SK-N-SH (cell line): Measurements from ENCODE around the gene SAT1. TPM values are rescaled to one million over a fixed set of nuclear protein-coding genes. Genes with fewer than 3 reads are reported as not detected.

Experiments used
- CTCF ChIA-PET: fragments of 300-600, 350-600 bp; formaldehyde crosslinking; extraction: SDS; loops from one replicate; lab custom pipeline; 2021; lab: Yijun Ruan, JAX
- POLR2A ChIA-PET: fragments of 350-600 bp; sonication (Branson Sonifier 250); formaldehyde crosslinking; extraction: SDS; loops from one replicate; lab custom pipeline; 2020; ENCODE audit warnings: antibody characterized with exemption, inconsistent platforms; lab: Yijun Ruan, JAX
- DNase-seq: peaks from one replicate; pipeline ENCODE4 v3.0.0; 2012
- H2AFZ ChIP-seq: fragments of 200-600 bp; sonication (generic); 2 replicates; pipeline ENCODE4 v1.8.1; 2016; ENCODE audit warnings: antibody characterized with exemption, mild to moderate bottlenecking, low read depth
- H3F3A ChIP-seq: fragments of 200-600 bp; sonication (generic); replicated peaks from 2 replicates; pipeline ENCODE3; 2016; ENCODE audit warnings: antibody characterized with exemption, mild to moderate bottlenecking; ENCODE audit not compliant: insufficient read depth
- H3K27ac ChIP-seq, 2 experiments: fragments of 200-500 bp in 1 of 2; fragments of 200-600 bp in 1 of 2; sonication (Bioruptor generic) in 1 of 2; sonication (generic), shearing (Covaris generic) in 1 of 2; 2 replicates each; pipeline versions ENCODE4 v1.5.1 to v1.6.1; 2014 to 2016; ENCODE audit warnings: low read depth in 2 of 2, inconsistent platforms in 1 of 2, low read length in 1 of 2, mild to moderate bottlenecking in 1 of 2, mixed read lengths in 1 of 2
- H3K27me3 ChIP-seq: fragments of 200-600 bp; sonication (generic), shearing (Covaris generic); 2 replicates; pipeline ENCODE4 v1.6.1; 2016; ENCODE audit warnings: mixed run types; ENCODE audit not compliant: insufficient read depth
- H3K36me3 ChIP-seq, 2 experiments: fragments of 200-500 bp in 1 of 2; fragments of 200-600 bp in 1 of 2; sonication (Bioruptor generic) in 1 of 2; sonication (generic) in 1 of 2; replicated peaks in 1 of 2; 2 replicates each; pipeline versions ENCODE3 to v1.5.1; 2014 to 2016; ENCODE audit warnings: low read length in 1 of 2, mild to moderate bottlenecking in 1 of 2; ENCODE audit not compliant: insufficient read depth in 2 of 2, control insufficient read depth in 1 of 2
- H3K4me1 ChIP-seq, 2 experiments: fragments of 200-500 bp in 1 of 2; fragments of 200-600 bp in 1 of 2; sonication (Bioruptor generic) in 1 of 2; sonication (generic), shearing (Covaris generic) in 1 of 2; 2 replicates each; pipeline versions ENCODE4 v1.5.1 to v1.6.1; 2014 to 2016; ENCODE audit warnings: low read depth in 1 of 2, low read length in 1 of 2, mixed run types in 1 of 2; ENCODE audit not compliant: insufficient read depth in 2 of 2, control insufficient read depth in 1 of 2
- H3K4me2 ChIP-seq: fragments of 200-600 bp; sonication (generic), shearing (Covaris generic); 2 replicates; pipeline ENCODE4 v1.6.1; 2017; ENCODE audit warnings: mixed run types
- H3K4me3 ChIP-seq, 2 experiments: fragments of 200-500 bp in 1 of 2; fragments of 200-600 bp in 1 of 2; sonication (Bioruptor generic) in 1 of 2; sonication (generic), shearing (Covaris generic) in 1 of 2; 2 replicates each; pipeline versions ENCODE4 v1.5.1 to v1.8.1; 2014 to 2016; ENCODE audit warnings: low read depth in 2 of 2, inconsistent platforms in 1 of 2, low read length in 1 of 2, mild to moderate bottlenecking in 1 of 2, mixed read lengths in 1 of 2, moderate library complexity in 1 of 2
- H3K79me2 ChIP-seq: fragments of 200-600 bp; sonication (generic); 2 replicates; pipeline ENCODE4 v1.8.1; 2017; ENCODE audit warnings: mild to moderate bottlenecking; ENCODE audit not compliant: insufficient read depth
- H3K9ac ChIP-seq: fragments of 200-600 bp; sonication (generic); 2 replicates; pipeline ENCODE4 v1.6.1; 2017; ENCODE audit warnings: mixed run types
- H3K9me2 ChIP-seq: fragments of 200-600 bp; sonication (generic); 2 replicates; pipeline ENCODE4 v1.6.1; 2017; ENCODE audit warnings: mixed run types
- H3K9me3 ChIP-seq: fragments of 200-600 bp; sonication (generic); 2 replicates; pipeline ENCODE4 v1.6.1; 2017; ENCODE audit warnings: mixed run types, mild to moderate bottlenecking, moderate library complexity
- H4K20me1 ChIP-seq: fragments of 200-600 bp; sonication (generic); 2 replicates; pipeline ENCODE4 v1.6.1; 2017; ENCODE audit warnings: mild to moderate bottlenecking, mixed run types; ENCODE audit not compliant: insufficient read depth
- EZH2phosphoT487 ChIP-seq: fragments of 200-600 bp; sonication (generic); IDR thresholded peaks from 2 replicates; pipeline ENCODE4 v1.6.1; 2017; ENCODE audit warnings: low read depth, mixed run types, mild to moderate bottlenecking, antibody characterized with exemption, moderate library complexity, borderline replicate concordance
- FOXJ3 ChIP-seq: sonication (generic); formaldehyde crosslinking; IDR thresholded peaks from 2 replicates; pipeline ENCODE4 v1.5.1; 2020; ENCODE audit warnings: mild to moderate bottlenecking, missing genetic modification reagents
- FOXM1 ChIP-seq: IDR thresholded peaks from 2 replicates; pipeline ENCODE4 v1.4.0; 2012; ENCODE audit warnings: low read depth, mild to moderate bottlenecking
- GATA2 ChIP-seq: sonication (generic); formaldehyde crosslinking; IDR thresholded peaks from 2 replicates; pipeline ENCODE4 v1.5.0; 2020; ENCODE audit warnings: mild to moderate bottlenecking, missing genetic modification reagents
- JUND ChIP-seq: IDR thresholded peaks from 2 replicates; pipeline ENCODE4 v1.4.0; 2012
- MEF2A ChIP-seq: IDR thresholded peaks from 2 replicates; pipeline ENCODE4 v1.4.0; 2012; ENCODE audit warnings: low read depth, borderline replicate concordance
- PBX3 ChIP-seq: IDR thresholded peaks from 2 replicates; pipeline ENCODE4; 2012
- POLR2AphosphoS5 ChIP-seq: IDR thresholded peaks from 2 replicates; pipeline ENCODE4 v1.6.1; 2012; ENCODE audit warnings: low read depth, low read length
- REST ChIP-seq: IDR thresholded peaks from 2 replicates; pipeline ENCODE4 v1.6.1; 2012; ENCODE audit warnings: mild to moderate bottlenecking, low read depth, low read length, moderate library complexity
- RXRA ChIP-seq: IDR thresholded peaks from 2 replicates; pipeline ENCODE4 v1.4.0; 2012; ENCODE audit warnings: low read depth, mild to moderate bottlenecking, borderline replicate concordance
- TAF1 ChIP-seq: IDR thresholded peaks from 2 replicates; pipeline ENCODE4 v1.6.1; 2012; ENCODE audit warnings: low read depth, mild to moderate bottlenecking, low read length, moderate library complexity, borderline replicate concordance
- USF1 ChIP-seq: IDR thresholded peaks from 2 replicates; pipeline ENCODE4 v1.4.0; 2012; ENCODE audit warnings: low read depth, borderline replicate concordance
- YY1 ChIP-seq: IDR thresholded peaks from 2 replicates; pipeline ENCODE4 v1.4.0; 2012; ENCODE audit warnings: low read depth, mild to moderate bottlenecking
- WGBS: methylation state at CpG from one replicate; pipeline ENCODE4 v1.1.6; 2017; ENCODE audit warnings: low lambda C conversion rate; 5-methylcytosine and 5-hydroxymethylcytosine counted together
- polyA plus RNA-seq, 3 experiments: library from polyadenylated mRNA; depleted of rRNA; stranded (reverse); fragments of >200 nt; gene quantifications; 2 replicates each; pipeline ENCODE4 v1.2.3, GENCODE V29; 2012
- TF ChIP-seq, protein P1 (sequence below): IDR thresholded peaks from 2 replicates; pipeline ENCODE4 v1.4.0; 2012; ENCODE audit warnings: low read depth, borderline replicate concordance
- TF ChIP-seq, protein P2 (sequence below): IDR thresholded peaks from 2 replicates; pipeline ENCODE4 v1.4.0; 2012; ENCODE audit warnings: low read depth

Gene SAT1
- polyA plus RNA-seq, 1 of the 3 experiments (the other 2 are of a cell fraction): 131 TPM

DNA sequence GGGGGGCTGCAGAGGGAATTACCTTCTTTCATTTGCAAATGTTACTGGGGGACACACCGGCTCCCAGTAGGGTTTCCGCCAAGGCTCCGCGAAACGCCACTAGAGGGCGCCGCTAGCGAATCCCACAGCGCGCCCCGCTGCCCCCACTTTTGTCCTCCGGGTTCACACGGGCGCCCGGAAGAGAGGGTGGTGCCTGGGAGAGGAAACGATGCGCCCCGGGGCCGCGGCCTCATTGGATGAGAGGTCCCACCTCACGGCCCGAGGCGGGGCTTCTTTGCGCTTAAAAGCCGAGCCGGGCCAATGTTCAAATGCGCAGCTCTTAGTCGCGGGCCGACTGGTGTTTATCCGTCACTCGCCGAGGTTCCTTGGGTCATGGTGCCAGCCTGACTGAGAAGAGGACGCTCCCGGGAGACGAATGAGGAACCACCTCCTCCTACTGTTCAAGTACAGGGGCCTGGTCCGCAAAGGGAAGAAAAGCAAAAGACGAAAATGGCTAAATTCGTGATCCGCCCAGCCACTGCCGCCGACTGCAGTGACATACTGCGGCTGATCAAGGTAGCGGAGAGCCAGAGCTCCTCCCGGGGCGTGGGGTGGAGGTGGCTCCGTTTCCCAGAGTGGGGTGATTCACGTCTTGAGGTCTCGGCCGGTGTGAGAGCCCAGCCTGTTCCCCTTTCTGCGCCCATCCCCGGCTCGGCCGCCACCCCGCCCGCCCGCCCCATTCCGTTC, at the start of gene SAT1 (continued):
- TF ChIP-seq REST: 0 out of 2 replicates have a peak, but pooled peaks have one; percentile 23
- TF ChIP-seq GATA2 (CRISPR knock-in tag): no peak
- no peak for TF ChIP-seq FOXM1
- peak; percentile 63; the same call in 1 of the 2 replicates for TF ChIP-seq RXRA
- TF ChIP-seq PBX3: no peak
- no peak for TF ChIP-seq JUND
- TF ChIP-seq TAF1: peak; percentile 82; the same call in 1 of the 2 replicates
- TF ChIP-seq FOXJ3: no peak
- TF ChIP-seq YY1: no peak
- no peak for TF ChIP-seq EZH2phosphoT487

GRCh38 chrX:23736030-23736429, 46.9 kb upstream of the SAT1 start:
- H3F3A ChIP-seq: no peaks in the 10 kb centered on the region
- DNase-seq: no peak
- H2AFZ ChIP-seq: no peak overlapping the region
- H3K9me3 ChIP-seq: no peaks in the 10 kb centered on the region
- H3K4me1 ChIP-seq: no peaks in the 10 kb centered on the region
- 30% methylated on average over 3 of the region's 3 CpGs for WGBS
- H3K79me2 ChIP-seq: peaks cover 90% of the 10 kb centered on the region
- no peak overlapping the region for H3K27ac ChIP-seq
- TF ChIP-seq POLR2AphosphoS5 (no peak), FOXM1 (no peak), TAF1 (no peak), USF1 (no peak), REST (no peak), MEF2A (no peak)
- TF ChIP-seq, protein P1, sequence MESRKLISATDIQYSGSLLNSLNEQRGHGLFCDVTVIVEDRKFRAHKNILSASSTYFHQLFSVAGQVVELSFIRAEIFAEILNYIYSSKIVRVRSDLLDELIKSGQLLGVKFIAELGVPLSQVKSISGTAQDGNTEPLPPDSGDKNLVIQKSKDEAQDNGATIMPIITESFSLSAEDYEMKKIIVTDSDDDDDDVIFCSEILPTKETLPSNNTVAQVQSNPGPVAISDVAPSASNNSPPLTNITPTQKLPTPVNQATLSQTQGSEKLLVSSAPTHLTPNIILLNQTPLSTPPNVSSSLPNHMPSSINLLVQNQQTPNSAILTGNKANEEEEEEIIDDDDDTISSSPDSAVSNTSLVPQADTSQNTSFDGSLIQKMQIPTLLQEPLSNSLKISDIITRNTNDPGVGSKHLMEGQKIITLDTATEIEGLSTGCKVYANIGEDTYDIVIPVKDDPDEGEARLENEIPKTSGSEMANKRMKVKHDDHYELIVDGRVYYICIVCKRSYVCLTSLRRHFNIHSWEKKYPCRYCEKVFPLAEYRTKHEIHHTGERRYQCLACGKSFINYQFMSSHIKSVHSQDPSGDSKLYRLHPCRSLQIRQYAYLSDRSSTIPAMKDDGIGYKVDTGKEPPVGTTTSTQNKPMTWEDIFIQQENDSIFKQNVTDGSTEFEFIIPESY: no peak
- TF ChIP-seq, protein P2, sequence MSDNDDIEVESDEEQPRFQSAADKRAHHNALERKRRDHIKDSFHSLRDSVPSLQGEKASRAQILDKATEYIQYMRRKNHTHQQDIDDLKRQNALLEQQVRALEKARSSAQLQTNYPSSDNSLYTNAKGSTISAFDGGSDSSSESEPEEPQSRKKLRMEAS: no peak
- H3K4me3 ChIP-seq: no peak overlapping the region
- H3K36me3 ChIP-seq: peaks cover 9 to 14% of the 10 kb centered on the region in 2 experiments
- no peaks in the 10 kb centered on the region for H3K9me2 ChIP-seq
- POLR2A ChIA-PET: interaction anchor here (0.6 kb wide), 1 partner anchor 10 kb away, joined by 3 read pairs; no protein-coding TSS in a partner anchor
- CTCF ChIA-PET: interaction anchor here (1.3 kb wide), 1 partner anchor 46 kb away, joined by 4 read pairs; no protein-coding TSS in a partner anchor
- H3K27me3 ChIP-seq: no peaks in the 10 kb centered on the region; the same call in 1 of the 2 replicates
- no peak overlapping the region for H3K9ac ChIP-seq
- peaks cover 43% of the 10 kb centered on the region for H4K20me1 ChIP-seq
- H3K4me2 ChIP-seq: no peak overlapping the region
